Omental fat pad (tissue), 4 donors: Measurements from ENCODE around the gene CDKL5. TPM values are rescaled to one million over a fixed set of nuclear protein-coding genes. Genes with fewer than 3 reads are reported as not detected.

Source experiments
- ATAC-seq: fragments of 150-250 bp; one replicate; pipeline ENCODE4 v1.9.1; 2016; ENCODE audit warnings: mild to moderate bottlenecking, moderate library complexity; ENCODE audit not compliant: low FRiP score
- DNase-seq: peaks from one replicate; pipeline ENCODE4 v3.0.0-alpha.2; 2019; ENCODE audit warnings: low spot score
- CTCF ChIP-seq, 3 donors: fragments of 450-650 bp; IDR thresholded peaks; one replicate each; pipeline ENCODE4 v1.5.1; 2016 to 2017; ENCODE audit warnings: antibody characterized with exemption in 3 of 3, mild to moderate bottlenecking in 3 of 3, moderate library complexity in 2 of 3
- total RNA-seq, 4 donors: library from RNA; depleted of rRNA; stranded (reverse); fragments of >200 nt; gene quantifications; one replicate each; pipeline ENCODE4 v1.1.0, GENCODE V29; 2016

Gene CDKL5
- total RNA-seq, 4 donors from 2014 or later: 1.9 to 8.5 (median 4.3) TPM

GRCh38 chrX:18542131-18542530 is 116.7 kb downstream of the CDKL5 start:
- DNase-seq (no peak), ATAC-seq (no peak)
- TF ChIP-seq CTCF (IDR thresholded peaks at IDR 0.05): no peak

GRCh38 chrX:18542905-18543304 is 117.5 kb downstream of the CDKL5 start:
- ATAC-seq (no peak), DNase-seq (no peak)
- no peak for TF ChIP-seq CTCF (IDR thresholded peaks at IDR 0.05)

- DNase-seq (no peak), ATAC-seq (no peak)
- no peak for TF ChIP-seq CTCF (IDR thresholded peaks at IDR 0.05)
Measured at GRCh38 chrX:18543738-18544137, 118.3 kb downstream of the CDKL5 start.

GRCh38 chrX:18545771-18546170 is 120.4 kb downstream of the CDKL5 start:
- TF ChIP-seq CTCF (IDR thresholded peaks at IDR 0.05): no peak
- ATAC-seq: no peak
- DNase-seq: no peak

- ATAC-seq: no peak
- DNase-seq: no peak
- no peak for TF ChIP-seq CTCF (IDR thresholded peaks at IDR 0.05)
Measured at GRCh38 chrX:18548996-18549395, 123.6 kb downstream of the CDKL5 start.

GRCh38 chrX:18549643-18550042 is 124.2 kb downstream of the CDKL5 start:
- TF ChIP-seq CTCF (IDR thresholded peaks at IDR 0.05): no peak
- ATAC-seq (no peak), DNase-seq (no peak)

GRCh38 chrX:18557879-18558278 is 132.5 kb downstream of the CDKL5 start:
- DNase-seq (no peak), ATAC-seq (no peak)
- TF ChIP-seq CTCF (IDR thresholded peaks at IDR 0.05): no peak
